Liver (tissue), 3 donors: ENCODE results near the gene GIPC2.

ENCODE experiments used
- EGR1 ChIP-seq, 2 donors: IDR thresholded peaks; 2 replicates each; pipeline ENCODE4 v1.6.1; 2016 to 2018; ENCODE audit warnings: antibody characterized with exemption in 2 of 2, low read depth in 2 of 2
- FOXA2 ChIP-seq: IDR thresholded peaks from 2 replicates; pipeline ENCODE4 v1.6.1; 2016; ENCODE audit warnings: antibody characterized with exemption
- GABPA ChIP-seq, 2 donors: IDR thresholded peaks in 1 of 2; conservative IDR thresholded peaks in 1 of 2; 2 replicates each; pipeline ENCODE4 v1.6.1; 2016; ENCODE audit warnings: antibody characterized with exemption in 2 of 2, mild to moderate bottlenecking in 1 of 2, moderate library complexity in 1 of 2
- HNF4G ChIP-seq: IDR thresholded peaks from 2 replicates; pipeline ENCODE4 v1.6.1; 2016; ENCODE audit warnings: antibody characterized with exemption
- NR2F2 ChIP-seq: IDR thresholded peaks from 2 replicates; pipeline ENCODE4 v1.6.1; 2016; ENCODE audit warnings: antibody characterized with exemption
- RAD21 ChIP-seq, 2 donors: IDR thresholded peaks; 2 replicates each; pipeline ENCODE4 v1.6.1; 2016; ENCODE audit warnings: antibody characterized with exemption in 2 of 2, mild to moderate bottlenecking in 2 of 2
- RXRA ChIP-seq, 2 donors: IDR thresholded peaks; 2 replicates each; pipeline ENCODE4 v1.6.1; 2017 to 2018; ENCODE audit warnings: antibody characterized with exemption in 2 of 2, mild to moderate bottlenecking in 1 of 2
- TAF1 ChIP-seq: conservative IDR thresholded peaks from 2 replicates; pipeline ENCODE4 v1.6.1; 2016; ENCODE audit warnings: antibody characterized with exemption, mild to moderate bottlenecking
- YY1 ChIP-seq: IDR thresholded peaks from 2 replicates; pipeline ENCODE4 v1.6.1; 2016; ENCODE audit warnings: antibody characterized with exemption, mild to moderate bottlenecking
- TF ChIP-seq, protein P1 (sequence below): fragments of 150-350 bp; IDR thresholded peaks from 2 replicates; pipeline ENCODE4 v1.5.1; 2017; ENCODE audit warnings: improper control_type of control experiment, low read depth, low read length; ENCODE audit not compliant: missing input control
- TF ChIP-seq, protein P2 (sequence below): IDR thresholded peaks from 2 replicates; pipeline ENCODE4 v1.6.1; 2016; ENCODE audit warnings: antibody characterized with exemption
- TF ChIP-seq, protein P3 (sequence below): IDR thresholded peaks from 2 replicates; pipeline ENCODE4 v1.6.1; 2016; ENCODE audit warnings: antibody characterized with exemption
- TF ChIP-seq, protein P4 (sequence below): IDR thresholded peaks from 2 replicates; pipeline ENCODE4 v1.6.1; 2016; ENCODE audit warnings: antibody characterized with exemption
- TF ChIP-seq, protein P5 (sequence below): IDR thresholded peaks from 2 replicates; pipeline ENCODE4 v1.6.1; 2016; ENCODE audit warnings: antibody characterized with exemption, mild to moderate bottlenecking
- donor health status: healthy.
- donor health status: healthy.

DNA sequence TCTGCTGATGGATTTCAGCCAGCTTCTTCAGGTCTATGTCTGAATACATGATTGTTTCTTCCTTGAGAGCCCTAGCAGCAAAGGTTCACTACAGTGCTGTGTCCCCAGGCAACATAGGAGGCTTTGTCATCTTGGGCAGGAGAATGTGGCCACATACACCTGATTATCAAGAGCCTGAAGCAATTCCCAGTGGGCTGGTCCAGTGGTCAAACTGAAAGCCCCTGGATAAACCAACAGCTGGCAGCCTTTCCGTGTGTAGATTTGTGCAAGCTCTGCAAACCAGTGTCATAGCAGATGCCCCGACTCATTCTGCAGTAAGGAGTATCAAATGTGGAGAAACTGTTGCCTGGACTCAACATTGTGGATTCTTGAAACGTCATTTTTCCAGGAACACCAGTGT lies 2.3 kb upstream of the GIPC2 start:
- TF ChIP-seq, protein P1, sequence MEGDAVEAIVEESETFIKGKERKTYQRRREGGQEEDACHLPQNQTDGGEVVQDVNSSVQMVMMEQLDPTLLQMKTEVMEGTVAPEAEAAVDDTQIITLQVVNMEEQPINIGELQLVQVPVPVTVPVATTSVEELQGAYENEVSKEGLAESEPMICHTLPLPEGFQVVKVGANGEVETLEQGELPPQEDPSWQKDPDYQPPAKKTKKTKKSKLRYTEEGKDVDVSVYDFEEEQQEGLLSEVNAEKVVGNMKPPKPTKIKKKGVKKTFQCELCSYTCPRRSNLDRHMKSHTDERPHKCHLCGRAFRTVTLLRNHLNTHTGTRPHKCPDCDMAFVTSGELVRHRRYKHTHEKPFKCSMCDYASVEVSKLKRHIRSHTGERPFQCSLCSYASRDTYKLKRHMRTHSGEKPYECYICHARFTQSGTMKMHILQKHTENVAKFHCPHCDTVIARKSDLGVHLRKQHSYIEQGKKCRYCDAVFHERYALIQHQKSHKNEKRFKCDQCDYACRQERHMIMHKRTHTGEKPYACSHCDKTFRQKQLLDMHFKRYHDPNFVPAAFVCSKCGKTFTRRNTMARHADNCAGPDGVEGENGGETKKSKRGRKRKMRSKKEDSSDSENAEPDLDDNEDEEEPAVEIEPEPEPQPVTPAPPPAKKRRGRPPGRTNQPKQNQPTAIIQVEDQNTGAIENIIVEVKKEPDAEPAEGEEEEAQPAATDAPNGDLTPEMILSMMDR: no peak
- TF ChIP-seq, protein P2, sequence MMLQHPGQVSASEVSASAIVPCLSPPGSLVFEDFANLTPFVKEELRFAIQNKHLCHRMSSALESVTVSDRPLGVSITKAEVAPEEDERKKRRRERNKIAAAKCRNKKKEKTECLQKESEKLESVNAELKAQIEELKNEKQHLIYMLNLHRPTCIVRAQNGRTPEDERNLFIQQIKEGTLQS: no peak
- no peak for TF ChIP-seq RXRA (IDR thresholded peaks at IDR 0.05)
- no peak for TF ChIP-seq NR2F2
- no peak for TF ChIP-seq TAF1
- TF ChIP-seq, protein P3, sequence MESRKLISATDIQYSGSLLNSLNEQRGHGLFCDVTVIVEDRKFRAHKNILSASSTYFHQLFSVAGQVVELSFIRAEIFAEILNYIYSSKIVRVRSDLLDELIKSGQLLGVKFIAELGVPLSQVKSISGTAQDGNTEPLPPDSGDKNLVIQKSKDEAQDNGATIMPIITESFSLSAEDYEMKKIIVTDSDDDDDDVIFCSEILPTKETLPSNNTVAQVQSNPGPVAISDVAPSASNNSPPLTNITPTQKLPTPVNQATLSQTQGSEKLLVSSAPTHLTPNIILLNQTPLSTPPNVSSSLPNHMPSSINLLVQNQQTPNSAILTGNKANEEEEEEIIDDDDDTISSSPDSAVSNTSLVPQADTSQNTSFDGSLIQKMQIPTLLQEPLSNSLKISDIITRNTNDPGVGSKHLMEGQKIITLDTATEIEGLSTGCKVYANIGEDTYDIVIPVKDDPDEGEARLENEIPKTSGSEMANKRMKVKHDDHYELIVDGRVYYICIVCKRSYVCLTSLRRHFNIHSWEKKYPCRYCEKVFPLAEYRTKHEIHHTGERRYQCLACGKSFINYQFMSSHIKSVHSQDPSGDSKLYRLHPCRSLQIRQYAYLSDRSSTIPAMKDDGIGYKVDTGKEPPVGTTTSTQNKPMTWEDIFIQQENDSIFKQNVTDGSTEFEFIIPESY: no peak
- no peak for TF ChIP-seq FOXA2
- TF ChIP-seq YY1: no peak
- TF ChIP-seq HNF4G: no peak
- TF ChIP-seq, protein P4, sequence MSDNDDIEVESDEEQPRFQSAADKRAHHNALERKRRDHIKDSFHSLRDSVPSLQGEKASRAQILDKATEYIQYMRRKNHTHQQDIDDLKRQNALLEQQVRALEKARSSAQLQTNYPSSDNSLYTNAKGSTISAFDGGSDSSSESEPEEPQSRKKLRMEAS: no peak
- no peak for TF ChIP-seq EGR1 (IDR thresholded peaks at IDR 0.05; ENCODE audit: low read depth in 2 of 2)
- no peak for TF ChIP-seq GABPA (IDR thresholded peaks at IDR 0.05 in 1 of 2, conservative IDR thresholded peaks at IDR 0.05 in 1 of 2)
- TF ChIP-seq, protein P5, sequence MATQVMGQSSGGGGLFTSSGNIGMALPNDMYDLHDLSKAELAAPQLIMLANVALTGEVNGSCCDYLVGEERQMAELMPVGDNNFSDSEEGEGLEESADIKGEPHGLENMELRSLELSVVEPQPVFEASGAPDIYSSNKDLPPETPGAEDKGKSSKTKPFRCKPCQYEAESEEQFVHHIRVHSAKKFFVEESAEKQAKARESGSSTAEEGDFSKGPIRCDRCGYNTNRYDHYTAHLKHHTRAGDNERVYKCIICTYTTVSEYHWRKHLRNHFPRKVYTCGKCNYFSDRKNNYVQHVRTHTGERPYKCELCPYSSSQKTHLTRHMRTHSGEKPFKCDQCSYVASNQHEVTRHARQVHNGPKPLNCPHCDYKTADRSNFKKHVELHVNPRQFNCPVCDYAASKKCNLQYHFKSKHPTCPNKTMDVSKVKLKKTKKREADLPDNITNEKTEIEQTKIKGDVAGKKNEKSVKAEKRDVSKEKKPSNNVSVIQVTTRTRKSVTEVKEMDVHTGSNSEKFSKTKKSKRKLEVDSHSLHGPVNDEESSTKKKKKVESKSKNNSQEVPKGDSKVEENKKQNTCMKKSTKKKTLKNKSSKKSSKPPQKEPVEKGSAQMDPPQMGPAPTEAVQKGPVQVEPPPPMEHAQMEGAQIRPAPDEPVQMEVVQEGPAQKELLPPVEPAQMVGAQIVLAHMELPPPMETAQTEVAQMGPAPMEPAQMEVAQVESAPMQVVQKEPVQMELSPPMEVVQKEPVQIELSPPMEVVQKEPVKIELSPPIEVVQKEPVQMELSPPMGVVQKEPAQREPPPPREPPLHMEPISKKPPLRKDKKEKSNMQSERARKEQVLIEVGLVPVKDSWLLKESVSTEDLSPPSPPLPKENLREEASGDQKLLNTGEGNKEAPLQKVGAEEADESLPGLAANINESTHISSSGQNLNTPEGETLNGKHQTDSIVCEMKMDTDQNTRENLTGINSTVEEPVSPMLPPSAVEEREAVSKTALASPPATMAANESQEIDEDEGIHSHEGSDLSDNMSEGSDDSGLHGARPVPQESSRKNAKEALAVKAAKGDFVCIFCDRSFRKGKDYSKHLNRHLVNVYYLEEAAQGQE: no peak
- TF ChIP-seq RAD21 (IDR thresholded peaks at IDR 0.05): no peak
